Measurements from ENCODE around the gene ATP7B. TPM values are rescaled to one million over a fixed set of nuclear protein-coding genes. Genes with fewer than 3 reads are reported as not detected.

ATP7B gene
- total and polyA plus RNA-seq, 2 donors (not counting 3 experiments of a cell fraction or from before 2014, with no cell fraction given), result 4.2 to 8.0 TPM

GRCh38 chr13:51960766-51961165 is 50.5 kb downstream of the ATP7B start:
- ChIA-PET POLR2A (no interaction called here), CTCF (interaction anchor here (2.1 kb wide), 1 partner anchor 15 kb away, joined by 5 read pairs; no protein-coding TSS in a partner anchor)
- intact Hi-C loops (cut with micrococcal nuclease) (no loop called here), dilution Hi-C loops (cut with MboI; ENCODE audit: extremely low pct_ligation_motif_present, low sequenced_read_pairs) (no loop called here)
- DNase-seq (ENCODE audit: low read depth, low spot score), result no peak
- Histone ChIP-seq H3K4me1 (ENCODE audit: control insufficient read depth, extremely low read depth, insufficient read depth, low read length) (no peaks in the 10 kb centered on the region), H3K27me3 (ENCODE audit: control insufficient read depth in 2 of 2, insufficient read depth in 2 of 2, low read length in 2 of 2) (no peaks in the 10 kb centered on the region), H3K4me3 (replicated peaks in 1 of 3; ENCODE audit: insufficient read depth in 1 of 3, low read depth in 1 of 3, low read length in 3 of 3) (no peak overlapping the region), H3K4me2 (ENCODE audit: insufficient read depth, low read length) (no peak overlapping the region), H3K9ac (replicated peaks; ENCODE audit: extremely low read depth, insufficient read depth, low read length) (no peak overlapping the region), H3K9me3 (replicated peaks; ENCODE audit: control insufficient read depth, insufficient read depth, low read length) (no peaks in the 10 kb centered on the region), H3K9me1 (replicated peaks; ENCODE audit: control insufficient read depth, extremely low read depth, insufficient read depth, low read length) (no peaks in the 10 kb centered on the region), H3K36me3 (ENCODE audit: control insufficient read depth in 2 of 2, extremely low read depth in 1 of 2, insufficient read depth in 2 of 2, low read length in 2 of 2) (no peaks in the 10 kb centered on the region), H2AFZ (ENCODE audit: low read depth, low read length) (no peak overlapping the region), H4K20me1 (replicated peaks; ENCODE audit: control insufficient read depth, extremely low read depth, insufficient read depth, low read length) (no peaks in the 10 kb centered on the region), H3K27ac (ENCODE audit: insufficient read depth, low read depth, low read length) (no peak overlapping the region), H3K79me2 (ENCODE audit: control insufficient read depth, insufficient read depth, low read length) (no peaks in the 10 kb centered on the region)
- no TSS peak for BruUV-seq (replicated peaks)
- TF ChIP-seq EZH2 (IDR thresholded peaks at IDR 0.05; ENCODE audit: borderline replicate concordance, low read depth, low read length, severe bottlenecking) (no peak), JUN (IDR thresholded peaks at IDR 0.05; ENCODE audit: borderline replicate concordance, insufficient read depth, insufficient read length, low read depth) (no peak), MAX (IDR thresholded peaks at IDR 0.05; ENCODE audit: insufficient read depth, insufficient read length) (no peak), POLR2A (IDR thresholded peaks at IDR 0.05; ENCODE audit: low read depth, low read length) (no peak), MYC (IDR thresholded peaks at IDR 0.05; ENCODE audit: low read depth, low read length) (no peak), CTCF (IDR thresholded peaks at IDR 0.05; ENCODE audit: extremely low read depth in 1 of 2, insufficient read depth in 1 of 2, low read depth in 1 of 2, low read length in 2 of 2) (no peak), FOS (IDR thresholded peaks at IDR 0.05; ENCODE audit: borderline replicate concordance, insufficient read depth, low read length) (no peak), GATA2 (IDR thresholded peaks at IDR 0.05; ENCODE audit: insufficient read depth, insufficient read length, low read depth, low read length) (no peak), POLR2AphosphoS5 (IDR thresholded peaks at IDR 0.05; ENCODE audit: insufficient read depth, low read depth, low read length) (no peak)
- FAIRE-seq, result no peak
